OCI-LY1 (cell line): ENCODE measurements around the gene CPA5.

Experiments used
- EZH2 ChIP-seq: fragments of 200-600 bp; sonication (generic), shearing (Covaris generic); IDR thresholded peaks from 2 replicates; pipeline ENCODE4 v1.8.0; 2017; ENCODE audit warnings: borderline replicate concordance, mixed run types, mild to moderate bottlenecking, antibody characterized with exemption, low read length, moderate library complexity, mixed read lengths
- TF ChIP-seq, protein P1 (sequence below): fragments of 200-600 bp; sonication (generic), shearing (Covaris generic); IDR thresholded peaks from 2 replicates; pipeline ENCODE4 v1.5.1; 2017; ENCODE audit warnings: mild to moderate bottlenecking, antibody characterized with exemption, low read length, moderate library complexity, mixed read lengths

DNA sequence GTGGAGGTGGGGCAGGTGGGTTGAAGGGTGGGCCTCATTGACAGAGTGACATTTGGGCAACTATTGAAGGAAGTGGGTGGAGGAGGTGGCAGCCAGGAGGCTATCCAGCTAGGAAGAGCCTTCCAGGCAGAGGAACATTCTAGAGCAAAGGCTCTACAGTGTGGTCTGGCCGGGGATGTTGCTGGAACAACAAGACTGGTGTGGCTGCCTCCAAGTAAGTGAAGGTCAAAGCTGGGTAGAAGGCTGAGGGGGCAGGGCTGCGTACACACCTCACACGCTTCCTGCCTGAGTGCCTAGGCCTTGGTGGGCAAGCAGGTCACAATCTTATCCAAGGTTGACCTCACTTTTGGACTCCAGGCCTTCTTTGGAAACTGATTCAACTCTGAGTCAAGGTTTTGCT is 42.3 kb downstream of the CPA5 start:
- TF ChIP-seq, protein P1, sequence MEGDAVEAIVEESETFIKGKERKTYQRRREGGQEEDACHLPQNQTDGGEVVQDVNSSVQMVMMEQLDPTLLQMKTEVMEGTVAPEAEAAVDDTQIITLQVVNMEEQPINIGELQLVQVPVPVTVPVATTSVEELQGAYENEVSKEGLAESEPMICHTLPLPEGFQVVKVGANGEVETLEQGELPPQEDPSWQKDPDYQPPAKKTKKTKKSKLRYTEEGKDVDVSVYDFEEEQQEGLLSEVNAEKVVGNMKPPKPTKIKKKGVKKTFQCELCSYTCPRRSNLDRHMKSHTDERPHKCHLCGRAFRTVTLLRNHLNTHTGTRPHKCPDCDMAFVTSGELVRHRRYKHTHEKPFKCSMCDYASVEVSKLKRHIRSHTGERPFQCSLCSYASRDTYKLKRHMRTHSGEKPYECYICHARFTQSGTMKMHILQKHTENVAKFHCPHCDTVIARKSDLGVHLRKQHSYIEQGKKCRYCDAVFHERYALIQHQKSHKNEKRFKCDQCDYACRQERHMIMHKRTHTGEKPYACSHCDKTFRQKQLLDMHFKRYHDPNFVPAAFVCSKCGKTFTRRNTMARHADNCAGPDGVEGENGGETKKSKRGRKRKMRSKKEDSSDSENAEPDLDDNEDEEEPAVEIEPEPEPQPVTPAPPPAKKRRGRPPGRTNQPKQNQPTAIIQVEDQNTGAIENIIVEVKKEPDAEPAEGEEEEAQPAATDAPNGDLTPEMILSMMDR, result no peak
- TF ChIP-seq EZH2, result no peak
